Trophoblast cell (in vitro differentiated cells and primary cell): ENCODE data around the gene TMEM263.

Experiments used
- DNase-seq, 2 donors: peaks; one replicate each; pipeline ENCODE4 v3.0.0-alpha.2; 2016
- H2AFZ ChIP-seq: 2 replicates; pipeline ENCODE4 v1.6.1; 2013; ENCODE audit warnings: low read length, moderate library complexity, mild to moderate bottlenecking; ENCODE audit not compliant: insufficient read depth, poor library complexity
- H2AK5ac ChIP-seq: 2 replicates; pipeline ENCODE4 v1.6.1; 2013; ENCODE audit warnings: mild to moderate bottlenecking, low read length
- H2BK120ac ChIP-seq: 2 replicates; pipeline ENCODE4 v1.6.1; 2013; ENCODE audit warnings: low read length, mild to moderate bottlenecking, moderate library complexity; ENCODE audit not compliant: insufficient read depth, poor library complexity
- H2BK12ac ChIP-seq: 2 replicates; pipeline ENCODE4 v1.6.1; 2013; ENCODE audit warnings: mild to moderate bottlenecking, low read length, moderate library complexity
- H2BK5ac ChIP-seq: 2 replicates; pipeline ENCODE4 v1.6.1; 2013; ENCODE audit warnings: low read length, low read depth, moderate library complexity, mild to moderate bottlenecking; ENCODE audit not compliant: poor library complexity
- H3K14ac ChIP-seq: 2 replicates; pipeline ENCODE4 v1.6.1; 2013; ENCODE audit warnings: mild to moderate bottlenecking, low read length
- H3K18ac ChIP-seq: 2 replicates; pipeline ENCODE4 v1.6.1; 2013; ENCODE audit warnings: mild to moderate bottlenecking, low read length
- H3K23ac ChIP-seq: 2 replicates; pipeline ENCODE4 v1.6.1; 2013; ENCODE audit warnings: low read length
- H3K27ac ChIP-seq: 2 replicates; pipeline ENCODE4 v1.5.1; 2013; ENCODE audit warnings: low read depth, mild to moderate bottlenecking, inconsistent platforms, low read length, moderate library complexity
- H3K27me3 ChIP-seq: 2 replicates; pipeline ENCODE4 v1.6.1; 2013; ENCODE audit warnings: inconsistent platforms, mild to moderate bottlenecking, low read length, moderate library complexity; ENCODE audit not compliant: insufficient read depth
- H3K36me3 ChIP-seq, 2 experiments: 1 replicate in 1 of 2; 2 replicates in 1 of 2; pipeline ENCODE4 v1.6.1; 2013; ENCODE audit warnings: low read length in 2 of 2, mild to moderate bottlenecking in 2 of 2, moderate library complexity in 1 of 2; ENCODE audit not compliant: insufficient read depth in 2 of 2, control insufficient read depth in 1 of 2
- H3K4ac ChIP-seq: 2 replicates; pipeline ENCODE4 v1.6.1; 2013; ENCODE audit warnings: low read depth, mild to moderate bottlenecking, low read length, moderate library complexity
- H3K4me1 ChIP-seq, 2 experiments: 1 replicate in 1 of 2; 2 replicates in 1 of 2; pipeline ENCODE4 v1.6.1; 2013; ENCODE audit warnings: low read length in 2 of 2, mild to moderate bottlenecking in 2 of 2, moderate library complexity in 1 of 2; ENCODE audit not compliant: insufficient read depth in 2 of 2, control insufficient read depth in 1 of 2
- H3K4me2 ChIP-seq: 2 replicates; pipeline ENCODE4 v1.6.1; 2013; ENCODE audit warnings: inconsistent platforms, mild to moderate bottlenecking, low read length, moderate library complexity
- H3K4me3 ChIP-seq: 2 replicates; pipeline ENCODE4 v1.5.1; 2013; ENCODE audit warnings: mild to moderate bottlenecking, low read depth, low read length, inconsistent platforms
- H3K79me1 ChIP-seq: one replicate; pipeline ENCODE4 v1.6.1; 2013; ENCODE audit warnings: low read length
- H3K79me2 ChIP-seq: 2 replicates; pipeline ENCODE4 v1.6.1; 2013; ENCODE audit warnings: low read length, mild to moderate bottlenecking; ENCODE audit not compliant: control insufficient read depth, insufficient read depth, poor library complexity
- H3K9ac ChIP-seq: 2 replicates; pipeline ENCODE4 v1.6.1; 2013; ENCODE audit warnings: mild to moderate bottlenecking, low read length
- H3K9me3 ChIP-seq: 2 replicates; pipeline ENCODE4 v1.6.1; 2013; ENCODE audit warnings: low read depth, mild to moderate bottlenecking, control low read depth, inconsistent platforms, low read length; ENCODE audit not compliant: insufficient read depth
- H4K12ac ChIP-seq: 2 replicates; pipeline ENCODE4 v1.6.1; 2013; ENCODE audit warnings: low read depth, mild to moderate bottlenecking, low read length, moderate library complexity
- H4K8ac ChIP-seq: 2 replicates; pipeline ENCODE4 v1.6.1; 2013; ENCODE audit warnings: low read depth, mild to moderate bottlenecking, low read length, moderate library complexity
- H4K91ac ChIP-seq: one replicate; pipeline ENCODE4 v1.6.1; 2013; ENCODE audit warnings: low read depth, mild to moderate bottlenecking, low read length, moderate library complexity
- WGBS: extraction: QIAGEN DNeasy Blood & Tissue Kit; methylation state at CpG from one replicate; pipeline ENCODE4 v1.1.7; 2013; ENCODE audit warnings: missing lambda C conversion rate; ENCODE audit not compliant: insufficient read length, insufficient coverage; ENCODE audit errors: extremely low coverage; 5-methylcytosine and 5-hydroxymethylcytosine counted together

Gene TMEM263

GRCh38 chr12:107012736-107013425 lies 57.2 kb downstream of the TMEM263 start:
- H3K79me2 ChIP-seq = no peaks in the 10 kb centered on the region
- no peaks in the 10 kb centered on the region for H3K79me1 ChIP-seq
- H3K18ac ChIP-seq = no peak overlapping the region
- H2AFZ ChIP-seq = no peak overlapping the region
- H2BK12ac ChIP-seq = no peak overlapping the region
- no peak overlapping the region for H3K4me2 ChIP-seq
- H2BK120ac ChIP-seq = no peak overlapping the region
- no CpG with 5 or more reads among the region's 1 CpG for whole genome bisulfite sequencing
- H3K14ac ChIP-seq = no peak overlapping the region
- H2AK5ac ChIP-seq = no peak overlapping the region
- H3K9me3 ChIP-seq = no peaks in the 10 kb centered on the region
- no peak overlapping the region for H3K27ac ChIP-seq
- H2BK5ac ChIP-seq = no peak overlapping the region
- H3K4me3 ChIP-seq = no peak overlapping the region
- H4K91ac ChIP-seq = no peak overlapping the region
- H3K4ac ChIP-seq = no peak overlapping the region
- H4K8ac ChIP-seq = no peak overlapping the region
- DNase-seq = no peak
- no peaks in the 10 kb centered on the region for H3K4me1 ChIP-seq
- H3K9ac ChIP-seq = no peak overlapping the region
- H4K12ac ChIP-seq = no peak overlapping the region
- H3K36me3 ChIP-seq = peaks cover 0 to 2% of the 10 kb centered on the region in 2 experiments
- H3K23ac ChIP-seq = no peak overlapping the region
- H3K27me3 ChIP-seq = no peaks in the 10 kb centered on the region

DNA sequence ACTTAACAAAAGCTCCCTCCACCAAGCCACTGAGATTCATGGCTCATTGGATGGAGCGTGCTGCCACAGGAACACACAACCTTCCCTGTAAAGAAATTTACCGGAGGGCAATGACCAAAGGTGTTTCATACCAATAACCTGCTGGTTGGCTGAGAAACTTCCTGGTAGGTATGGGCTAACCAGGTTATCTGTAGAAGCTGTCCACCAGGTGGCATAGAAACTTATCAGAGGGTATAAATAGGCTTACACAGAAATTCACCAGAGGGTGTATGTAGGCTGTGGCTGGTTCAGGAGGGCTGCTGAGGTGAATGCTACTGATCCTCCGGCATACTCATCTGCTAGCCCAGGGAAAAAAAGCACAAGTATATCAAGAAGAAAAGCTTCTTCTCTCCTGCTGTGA lies 58.3 kb downstream of the TMEM263 start:
- Histone ChIP-seq H3K14ac (no peak overlapping the region), H3K9ac (no peak overlapping the region), H4K12ac (no peak overlapping the region), H3K27ac (no peak overlapping the region), H2BK120ac (no peak overlapping the region), H4K8ac (no peak overlapping the region), H3K18ac (no peak overlapping the region), H2AK5ac (no peak overlapping the region), H2AFZ (no peak overlapping the region), H3K4me2 (no peak overlapping the region), H2BK12ac (no peak overlapping the region), H3K79me1 (no peaks in the 10 kb centered on the region), H3K4me3 (no peak overlapping the region), H3K23ac (no peak overlapping the region), H3K79me2 (no peaks in the 10 kb centered on the region), H3K4ac (no peak overlapping the region), H3K4me1 (no peaks in the 10 kb centered on the region), H4K91ac (no peak overlapping the region), H3K27me3 (no peaks in the 10 kb centered on the region), H3K9me3 (no peaks in the 10 kb centered on the region), H3K36me3 (peaks cover 0 to 2% of the 10 kb centered on the region in 2 experiments), H2BK5ac (no peak overlapping the region)
- DNase-seq = peak; percentile 93 to 97
- WGBS = no CpG with 5 or more reads among the region's 3 CpGs

DNA sequence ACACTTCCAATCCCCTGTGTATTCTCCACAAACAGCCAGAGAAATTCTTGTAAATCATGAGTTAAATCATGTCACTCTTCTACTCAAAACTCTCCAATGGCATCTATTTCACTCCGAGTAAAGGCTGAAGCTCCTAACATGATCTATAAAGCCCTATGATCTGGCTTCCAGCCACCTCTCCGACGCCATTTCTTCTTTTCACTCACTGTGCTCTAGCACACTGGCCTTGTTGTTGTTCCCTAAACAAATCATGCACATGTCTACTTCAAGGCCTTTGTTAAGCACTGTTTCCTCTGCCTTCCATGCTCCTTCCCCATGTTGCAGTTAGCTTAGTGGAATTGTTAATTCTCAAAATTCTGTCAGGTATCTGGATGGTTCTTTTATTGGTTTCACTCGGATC lies 61.3 kb downstream of the TMEM263 start:
- no peak overlapping the region for H3K14ac ChIP-seq
- H3K27me3 ChIP-seq = no peaks in the 10 kb centered on the region
- no peak overlapping the region for H3K4me2 ChIP-seq
- H4K91ac ChIP-seq = no peak overlapping the region
- no peaks in the 10 kb centered on the region for H3K9me3 ChIP-seq
- no peak overlapping the region for H2AFZ ChIP-seq
- no peak overlapping the region for H3K4me3 ChIP-seq
- no peak overlapping the region for H2BK120ac ChIP-seq
- no peak for DNase-seq
- peaks cover 0 to 1% of the 10 kb centered on the region in 2 experiments for H3K4me1 ChIP-seq
- no peak overlapping the region for H3K27ac ChIP-seq
- H3K18ac ChIP-seq = no peak overlapping the region
- no peak overlapping the region for H4K8ac ChIP-seq
- no CpG with 5 or more reads among the region's 4 CpGs for whole genome bisulfite sequencing
- no peak overlapping the region for H2BK5ac ChIP-seq
- no peak overlapping the region for H2AK5ac ChIP-seq
- no peaks in the 10 kb centered on the region for H3K79me2 ChIP-seq
- H3K23ac ChIP-seq = no peak overlapping the region
- H3K79me1 ChIP-seq = no peaks in the 10 kb centered on the region
- no peak overlapping the region for H2BK12ac ChIP-seq
- H3K36me3 ChIP-seq = no peaks in the 10 kb centered on the region
- no peak overlapping the region for H4K12ac ChIP-seq
- H3K4ac ChIP-seq = no peak overlapping the region
- no peak overlapping the region for H3K9ac ChIP-seq

DNA sequence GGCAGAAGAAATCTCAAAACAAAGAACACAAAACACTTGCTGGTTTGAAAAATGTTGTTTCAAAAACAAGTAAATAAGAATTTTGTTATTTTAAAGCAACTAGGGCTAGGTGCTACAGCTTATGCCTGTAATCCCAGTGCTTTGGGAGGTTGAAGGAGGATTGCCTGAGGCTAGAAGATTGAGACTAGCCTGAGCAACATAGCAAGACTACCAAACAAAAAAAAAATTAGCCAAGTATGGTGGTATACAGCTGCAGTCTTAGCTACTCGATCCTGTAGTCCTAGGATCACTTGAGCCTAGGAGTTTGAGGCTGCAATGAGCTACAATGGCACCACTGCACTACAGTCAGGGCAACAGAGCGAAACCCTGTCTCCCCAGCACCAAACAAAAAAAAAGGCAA lies 63.8 kb downstream of the TMEM263 start:
- Histone ChIP-seq H2BK12ac (no peak overlapping the region), H3K4ac (no peak overlapping the region), H3K4me2 (no peak overlapping the region), H3K36me3 (no peaks in the 10 kb centered on the region), H4K12ac (no peak overlapping the region), H3K14ac (no peak overlapping the region), H3K4me3 (no peak overlapping the region), H3K18ac (no peak overlapping the region), H3K9ac (no peak overlapping the region), H3K79me2 (no peaks in the 10 kb centered on the region), H2AFZ (no peak overlapping the region), H3K4me1 (peaks cover 0 to 1% of the 10 kb centered on the region in 2 experiments), H4K91ac (no peak overlapping the region), H4K8ac (no peak overlapping the region), H3K27me3 (no peaks in the 10 kb centered on the region), H3K9me3 (no peaks in the 10 kb centered on the region), H2BK5ac (no peak overlapping the region), H2BK120ac (no peak overlapping the region), H3K27ac (no peak overlapping the region), H3K23ac (no peak overlapping the region), H2AK5ac (no peak overlapping the region), H3K79me1 (no peaks in the 10 kb centered on the region)
- WGBS = no CpG with 5 or more reads among the region's 2 CpGs
- DNase-seq = peak; percentile 50 to 94
